ENCODE data around the gene TCF7L1. TPM values are rescaled to one million over a fixed set of nuclear protein-coding genes. Genes with fewer than 3 reads are reported as not detected.

TCF7L1 gene
- total RNA-seq, 1 donor from 2014 or later, result 9.3 TPM

DNA sequence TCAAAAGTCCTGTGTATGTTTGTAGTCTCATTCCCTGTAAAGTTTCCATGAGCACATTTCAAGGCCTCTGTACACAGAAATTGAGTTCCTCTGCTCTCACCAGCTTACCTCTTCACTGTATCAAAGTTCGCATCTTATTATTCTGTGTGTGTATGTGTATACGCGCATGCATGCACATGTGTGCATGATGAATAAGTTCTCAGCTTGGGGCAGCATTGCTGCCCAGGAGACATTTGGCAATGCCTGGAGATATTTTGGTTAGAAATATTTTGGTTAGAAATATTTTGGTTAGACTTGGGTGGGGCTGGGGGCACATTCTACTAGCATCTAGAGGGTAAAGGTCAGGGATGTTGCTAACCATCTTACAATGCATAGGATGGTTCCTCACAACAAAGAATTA is 23.4 kb downstream of the TCF7L1 start:
- ATAC-seq (ENCODE audit: poor library complexity) (no peak), DNase-seq (no peak)
- intact Hi-C loops (cut with DNase I), result no loop called here

DNA sequence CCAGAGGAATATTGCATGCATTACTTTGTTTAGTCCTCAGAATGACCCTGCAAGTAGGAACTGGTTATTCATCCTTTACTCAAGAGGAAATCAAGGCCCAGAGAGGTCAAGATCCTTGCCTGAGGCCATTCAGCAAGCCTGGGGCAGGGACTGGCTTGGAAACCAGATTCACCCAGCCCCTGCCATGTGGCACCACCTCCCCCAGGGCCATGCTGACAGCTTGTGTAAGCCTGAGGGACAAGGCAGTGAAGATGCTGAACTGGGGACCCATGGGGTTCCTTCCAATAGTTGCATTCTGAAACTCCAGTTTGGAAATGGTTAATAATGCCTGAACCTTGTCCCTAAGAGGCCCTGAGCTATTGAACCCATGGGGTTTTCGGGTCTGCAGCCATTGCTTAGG is 24.2 kb downstream of the TCF7L1 start:
- DNase-seq, result no peak

GRCh38 chr2:85158559-85159273 is 25.5 kb downstream of the TCF7L1 start:
- ATAC-seq (ENCODE audit: poor library complexity) (no peak), DNase-seq (no peak)
- intact Hi-C loops (cut with DNase I), result no loop called here

More for the DNA sequence above, 24.2 kb downstream of the TCF7L1 start:
- ATAC-seq (ENCODE audit: poor library complexity), result no peak
- intact Hi-C loops (cut with DNase I), result no loop called here

DNA sequence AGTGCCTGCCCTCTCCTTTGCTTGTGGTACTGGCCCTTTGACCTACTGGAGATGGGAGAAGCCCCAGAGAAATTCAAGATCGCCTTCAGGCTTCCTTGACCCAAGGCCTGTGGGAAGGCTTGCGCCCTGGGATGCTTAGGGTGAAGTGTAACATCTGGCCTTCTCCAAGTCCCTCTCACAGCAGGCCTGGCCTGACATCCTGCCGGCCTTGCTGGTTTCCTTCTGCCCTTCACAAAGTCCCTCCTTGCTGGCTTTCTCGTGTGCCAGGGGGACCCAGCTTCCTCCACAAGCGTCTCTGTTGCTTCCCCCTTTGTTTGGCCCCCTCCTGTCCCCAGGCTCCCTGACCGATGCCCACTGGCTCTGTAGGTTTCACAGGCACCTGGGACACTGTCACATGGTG is 26.4 kb downstream of the TCF7L1 start:
- DNase-seq (no peak), ATAC-seq (ENCODE audit: poor library complexity) (no peak)
- intact Hi-C loops (cut with DNase I), result no loop called here

GRCh38 chr2:85160966-85161960 is 28.1 kb downstream of the TCF7L1 start:
- intact Hi-C loops (cut with DNase I), result no loop called here
- no peak for ATAC-seq (ENCODE audit: poor library complexity)
- no peak for DNase-seq

- intact Hi-C loops (cut with DNase I), result no loop called here
- peak; percentile 61 for ATAC-seq (ENCODE audit: poor library complexity)
- no peak for DNase-seq
Observed at GRCh38 chr2:85162746-85163301, 29.6 kb downstream of the TCF7L1 start.

DNA sequence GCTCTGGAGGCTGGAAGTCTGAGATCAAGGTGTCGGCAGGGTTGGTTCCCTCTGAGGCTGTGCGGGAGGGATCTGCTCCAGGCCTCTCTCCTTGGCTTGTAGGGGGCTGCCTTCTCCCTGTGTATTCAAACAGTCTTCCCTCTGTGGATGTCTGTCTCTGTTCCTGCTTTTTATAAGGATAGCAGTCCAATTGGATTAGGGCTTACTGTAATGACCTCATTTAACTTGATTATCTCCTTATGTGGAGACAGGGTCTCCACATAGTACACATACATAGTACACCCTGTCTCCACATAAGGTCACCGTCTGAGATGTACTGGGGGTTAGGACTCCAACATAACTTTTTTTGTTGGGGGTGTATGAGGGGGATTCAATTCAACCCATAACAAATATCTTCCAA is 30.5 kb downstream of the TCF7L1 start:
- intact Hi-C loops (cut with DNase I), result no loop called here
- DNase-seq (no peak), ATAC-seq (ENCODE audit: poor library complexity) (no peak)

- no peak for ATAC-seq (ENCODE audit: poor library complexity)
- DNase-seq, result no peak
- intact Hi-C loops (cut with DNase I), result no loop called here
Observed at GRCh38 chr2:85164145-85164569, 31.0 kb downstream of the TCF7L1 start.

DNA sequence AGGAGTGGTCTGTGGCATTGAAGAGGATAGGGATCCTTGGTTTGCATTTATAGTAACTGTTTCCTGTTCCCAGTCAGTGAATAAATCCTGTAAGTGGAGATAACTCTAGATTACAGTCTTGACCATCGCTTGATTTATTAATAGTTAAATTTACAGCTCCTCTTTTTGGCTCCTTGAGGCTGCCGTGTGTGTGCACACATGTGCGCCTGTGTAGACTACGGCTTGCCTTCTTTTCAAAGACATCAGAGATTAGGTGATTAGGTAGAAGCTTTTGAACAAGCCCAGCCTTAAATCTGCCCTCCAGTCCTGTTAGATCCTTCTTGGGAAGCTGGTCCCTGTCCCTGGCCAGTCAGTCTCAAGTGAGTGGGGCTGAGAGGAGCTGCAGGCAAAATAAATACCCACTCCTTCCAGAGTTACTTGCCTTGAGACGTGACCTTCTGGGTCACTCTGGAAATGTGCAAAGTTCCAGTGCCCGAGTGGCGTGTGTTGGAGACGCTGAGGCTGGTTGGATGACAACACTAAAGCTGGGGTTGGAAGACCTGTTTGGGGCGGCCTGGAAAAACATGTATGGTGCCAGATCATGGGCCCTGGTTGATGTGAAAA is 32.0 kb downstream of the TCF7L1 start:
- DNase-seq, result no peak

GRCh38 chr2:85166021-85166420 is 32.8 kb downstream of the TCF7L1 start:
- ATAC-seq (ENCODE audit: poor library complexity) (no peak), DNase-seq (no peak)
- intact Hi-C loops (cut with DNase I), result no loop called here

More for the DNA sequence above, 32.0 kb downstream of the TCF7L1 start:
- no peak for ATAC-seq (ENCODE audit: poor library complexity)
- intact Hi-C loops (cut with DNase I), result no loop called here

- DNase-seq (no peak), ATAC-seq (ENCODE audit: poor library complexity) (no peak)
- intact Hi-C loops (cut with DNase I), result no loop called here
Observed at GRCh38 chr2:85167479-85167878, 34.3 kb downstream of the TCF7L1 start.

- ATAC-seq (ENCODE audit: poor library complexity), result no peak
- DNase-seq, result no peak
- intact Hi-C loops (cut with DNase I), result no loop called here
Observed at GRCh38 chr2:85168942-85169341, 35.8 kb downstream of the TCF7L1 start.

DNA sequence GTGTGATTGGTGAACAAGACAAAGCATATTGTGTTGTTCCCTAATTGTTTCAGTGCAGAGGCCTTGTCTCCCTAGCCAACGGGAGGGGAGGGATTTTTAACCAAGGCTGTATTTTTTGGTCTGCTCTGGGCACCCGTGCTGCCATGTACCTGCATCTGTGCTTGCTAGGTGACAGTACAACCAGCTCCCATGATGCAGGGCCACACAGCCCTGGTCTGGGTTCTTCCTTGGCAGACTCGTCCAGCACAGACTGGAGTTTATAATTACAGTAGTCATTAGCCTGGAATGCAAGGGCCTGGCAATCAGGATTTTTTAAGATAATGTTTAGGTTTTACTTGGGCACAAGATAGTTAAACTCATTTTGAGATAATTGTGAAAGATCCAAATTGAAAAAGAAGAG is 36.4 kb downstream of the TCF7L1 start:
- DNase-seq (no peak), ATAC-seq (ENCODE audit: poor library complexity) (no peak)
- intact Hi-C loops (cut with DNase I), result no loop called here

DNA sequence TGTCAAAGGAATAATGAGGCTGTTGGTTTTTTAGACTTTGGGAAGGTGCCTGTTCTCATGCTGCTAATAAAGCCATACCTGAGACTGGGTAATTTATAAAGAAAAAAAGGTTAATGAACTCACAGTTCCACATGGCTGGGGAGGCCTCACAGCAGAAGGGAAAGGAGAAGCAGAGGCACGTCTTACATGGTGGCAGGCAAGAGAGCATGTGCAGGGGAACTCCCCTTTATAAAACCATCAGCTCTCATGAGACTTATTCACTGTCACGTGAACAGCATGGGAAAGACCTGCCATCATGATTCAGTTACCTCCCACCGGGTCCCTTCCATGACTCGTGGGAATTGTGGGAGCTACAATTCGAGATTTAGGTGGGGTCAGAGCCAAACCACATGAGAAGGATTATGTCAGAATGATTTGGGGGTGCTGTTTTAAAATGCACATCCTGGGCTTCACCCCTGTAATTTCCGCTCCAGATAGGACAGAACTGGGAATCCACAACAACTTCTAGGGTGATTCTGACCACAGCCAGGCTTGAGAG is 37.8 kb downstream of the TCF7L1 start:
- no peak for DNase-seq
- intact Hi-C loops (cut with DNase I), result no loop called here
- no peak for ATAC-seq (ENCODE audit: poor library complexity)

- DNase-seq (no peak), ATAC-seq (ENCODE audit: poor library complexity) (no peak)
- intact Hi-C loops (cut with DNase I), result no loop called here
Observed at GRCh38 chr2:85171916-85172315, 38.7 kb downstream of the TCF7L1 start.

- intact Hi-C loops (cut with DNase I), result no loop called here
- no peak for DNase-seq
Observed at GRCh38 chr2:85173909-85174308, 40.7 kb downstream of the TCF7L1 start.

DNA sequence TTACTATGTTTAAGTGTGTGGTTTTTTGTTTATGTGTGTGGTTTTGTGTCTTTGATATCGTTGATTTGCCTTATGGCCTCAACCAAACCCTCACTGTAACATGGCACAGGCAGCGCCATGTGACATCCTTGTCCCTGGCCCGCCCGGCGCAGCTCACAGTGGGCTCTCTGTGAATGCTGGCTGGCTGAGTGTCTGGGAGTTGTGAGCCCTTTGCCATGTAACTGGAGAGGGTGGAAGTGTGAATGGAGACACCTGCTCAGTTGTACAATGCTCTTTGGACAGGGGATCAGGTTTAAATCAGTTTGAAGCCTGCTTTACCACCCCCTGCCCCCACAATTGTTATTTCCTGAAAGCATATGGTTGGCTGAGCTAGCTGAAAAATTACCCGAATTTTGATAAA is 41.8 kb downstream of the TCF7L1 start:
- intact Hi-C loops (cut with DNase I), result no loop called here
- no peak for ATAC-seq (ENCODE audit: poor library complexity)
- no peak for DNase-seq

More at GRCh38 chr2:85173909-85174308, 40.7 kb downstream of the TCF7L1 start:
- ATAC-seq (ENCODE audit: poor library complexity), result peak; percentile 73

GRCh38 chr2:85175369-85176299 is 42.4 kb downstream of the TCF7L1 start:
- DNase-seq (no peak), ATAC-seq (ENCODE audit: poor library complexity) (peak; percentile 83)
- intact Hi-C loops (cut with DNase I), result no loop called here
